RWPE1 (cell line): Measurements from ENCODE around the gene NAT8L.

Experiments
- CTCF ChIA-PET: fragments of 350-600 bp; sonication (Branson Sonifier 250); formaldehyde crosslinking; extraction: SDS; loops from one replicate; lab custom pipeline; 2021; lab: Yijun Ruan, JAX
- POLR2A ChIA-PET: fragments of 400-600 bp; formaldehyde crosslinking; extraction: SDS; loops from one replicate; lab custom pipeline; 2020; ENCODE audit warnings: antibody characterized with exemption; ENCODE audit not compliant: low non-redundant PET; lab: Yijun Ruan, JAX
- DNase-seq: peaks from one replicate; pipeline ENCODE4 v3.0.0; 2012; ENCODE audit warnings: low spot score
- H3K27ac ChIP-seq: fragments of 450-650 bp; 2 replicates; pipeline ENCODE4 v1.5.1; 2017
- TF ChIP-seq, protein P1 (sequence below): fragments of 450-650 bp; conservative IDR thresholded peaks from 2 replicates; pipeline ENCODE4 v1.5.1; 2017; ENCODE audit warnings: low read depth, mild to moderate bottlenecking

Gene NAT8L

GRCh38 chr4:2102045-2102883 is 43.1 kb downstream of the NAT8L start:
- no peak overlapping the region for H3K27ac ChIP-seq
- no peak for DNase-seq
- TF ChIP-seq, protein P1, sequence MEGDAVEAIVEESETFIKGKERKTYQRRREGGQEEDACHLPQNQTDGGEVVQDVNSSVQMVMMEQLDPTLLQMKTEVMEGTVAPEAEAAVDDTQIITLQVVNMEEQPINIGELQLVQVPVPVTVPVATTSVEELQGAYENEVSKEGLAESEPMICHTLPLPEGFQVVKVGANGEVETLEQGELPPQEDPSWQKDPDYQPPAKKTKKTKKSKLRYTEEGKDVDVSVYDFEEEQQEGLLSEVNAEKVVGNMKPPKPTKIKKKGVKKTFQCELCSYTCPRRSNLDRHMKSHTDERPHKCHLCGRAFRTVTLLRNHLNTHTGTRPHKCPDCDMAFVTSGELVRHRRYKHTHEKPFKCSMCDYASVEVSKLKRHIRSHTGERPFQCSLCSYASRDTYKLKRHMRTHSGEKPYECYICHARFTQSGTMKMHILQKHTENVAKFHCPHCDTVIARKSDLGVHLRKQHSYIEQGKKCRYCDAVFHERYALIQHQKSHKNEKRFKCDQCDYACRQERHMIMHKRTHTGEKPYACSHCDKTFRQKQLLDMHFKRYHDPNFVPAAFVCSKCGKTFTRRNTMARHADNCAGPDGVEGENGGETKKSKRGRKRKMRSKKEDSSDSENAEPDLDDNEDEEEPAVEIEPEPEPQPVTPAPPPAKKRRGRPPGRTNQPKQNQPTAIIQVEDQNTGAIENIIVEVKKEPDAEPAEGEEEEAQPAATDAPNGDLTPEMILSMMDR: no peak
- ChIA-PET POLR2A (no interaction called here), CTCF (no interaction called here)

- TF ChIP-seq, protein P1: no peak
- no peak for DNase-seq
- CTCF ChIA-PET: no interaction called here
- POLR2A ChIA-PET: interaction anchor here (0.5 kb wide), 1 partner anchor 19 kb away, joined by 3 read pairs; no protein-coding TSS in a partner anchor
- no peak overlapping the region for H3K27ac ChIP-seq
Measured at GRCh38 chr4:2103127-2103842, 44.2 kb downstream of the NAT8L start.

DNA sequence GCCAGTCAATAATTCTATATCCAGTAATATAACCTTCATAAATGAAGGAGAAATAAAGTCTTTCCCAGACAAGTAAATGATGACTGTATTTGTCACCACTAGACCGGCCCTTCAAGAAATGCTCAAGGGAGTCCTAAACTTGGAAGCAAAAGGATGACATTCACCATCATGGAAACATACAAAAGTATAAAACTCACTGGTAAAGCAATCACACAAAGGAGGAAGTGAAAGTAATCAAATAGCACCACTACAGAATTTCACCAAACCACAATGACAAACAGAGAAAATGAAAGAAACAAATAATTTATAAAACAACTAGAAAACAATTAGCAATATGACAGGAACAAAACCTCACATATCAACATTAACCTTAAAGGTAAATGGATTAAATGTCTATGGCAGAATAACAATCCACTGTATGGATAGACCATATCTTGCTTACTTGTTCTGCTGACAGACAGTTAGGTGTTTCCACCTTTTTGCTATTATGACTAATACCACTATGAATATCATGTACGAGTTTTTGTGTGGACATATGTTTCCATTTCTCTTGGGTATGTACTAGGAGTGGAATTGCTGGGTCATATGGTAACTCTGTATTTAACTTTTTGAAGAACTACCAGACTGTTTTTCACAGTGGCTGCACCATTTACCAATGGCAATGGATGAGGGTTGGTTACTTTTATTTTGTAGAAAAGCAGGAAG is 44.9 kb downstream of the NAT8L start:
- TF ChIP-seq, protein P1: no peak
- H3K27ac ChIP-seq: no peak overlapping the region
- ChIA-PET CTCF (no interaction called here), POLR2A (no interaction called here)
- no peak for DNase-seq

DNA sequence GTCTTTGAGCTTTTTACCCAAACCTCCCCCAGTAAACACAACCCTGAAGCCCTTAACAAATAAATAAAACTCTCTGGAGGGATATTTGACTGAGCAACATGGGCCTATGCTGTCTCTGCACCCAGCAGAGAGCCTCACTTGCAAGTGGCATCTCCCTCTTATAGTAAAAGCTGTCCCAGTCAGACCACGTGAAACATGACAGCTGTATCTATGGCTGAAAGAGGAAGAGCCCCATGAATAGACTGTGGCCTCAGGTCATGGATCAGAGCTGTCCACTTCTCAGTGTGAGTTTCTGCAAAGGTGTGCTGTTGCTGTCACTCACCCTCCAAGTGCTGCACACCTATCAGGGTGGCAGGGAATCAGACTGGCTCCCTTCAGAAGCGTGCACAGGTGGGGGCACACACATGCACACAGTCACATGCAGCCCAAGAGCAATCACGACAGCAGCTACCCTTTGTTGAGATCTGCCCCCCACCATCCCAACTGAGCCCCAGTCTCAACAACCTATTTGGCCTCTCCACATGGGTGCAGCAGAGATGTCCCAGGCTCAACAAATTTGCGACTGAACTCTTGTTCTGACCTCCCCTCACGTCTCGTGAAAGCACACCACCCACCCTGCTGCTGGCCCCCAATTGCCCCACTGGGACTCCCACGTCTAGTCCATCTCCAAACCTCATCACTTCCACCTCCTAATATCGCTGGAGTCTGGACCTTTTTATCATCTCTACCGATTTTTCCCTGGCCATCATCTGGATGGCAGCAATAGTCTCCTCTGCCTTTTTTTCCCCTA is 45.6 kb downstream of the NAT8L start:
- TF ChIP-seq, protein P1: no peak
- ChIA-PET POLR2A (no interaction called here), CTCF (no interaction called here)
- H3K27ac ChIP-seq: no peak overlapping the region
- DNase-seq: no peak

DNA sequence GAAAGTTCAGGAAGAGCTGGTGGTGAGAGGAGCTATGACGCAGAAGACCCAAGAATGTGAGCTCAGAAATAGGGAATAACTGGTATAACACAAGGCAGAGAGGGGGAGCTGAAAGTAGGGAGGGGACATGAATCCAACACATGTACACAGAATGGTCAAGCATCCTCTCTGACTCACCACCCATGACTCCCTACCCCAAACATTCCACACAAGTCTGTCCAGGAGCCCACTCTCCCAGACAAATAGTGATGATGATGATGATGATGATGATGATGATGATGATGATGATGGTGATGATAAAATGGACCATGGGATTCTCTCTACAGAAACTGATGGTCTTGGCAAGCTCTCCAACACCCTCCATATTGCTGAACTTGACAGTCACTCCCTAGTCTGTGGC is 46.4 kb downstream of the NAT8L start:
- DNase-seq: no peak
- TF ChIP-seq, protein P1: no peak
- no peak overlapping the region for H3K27ac ChIP-seq
- CTCF ChIA-PET: no interaction called here
- POLR2A ChIA-PET: no interaction called here
